HG03064 (cell line): ENCODE measurements around the gene FAM222A.

ENCODE experiments used
- ATAC-seq: cut with Tn5 transposase; IDR thresholded peaks from one replicate; pipeline ENCODE4 v1.9.1; 2021; ENCODE audit warnings: low read depth; ENCODE audit not compliant: unreplicated experiment

FAM222A gene

GRCh38 chr12:109735825-109736551, 22.4 kb downstream of the FAM222A start:
- ATAC-seq, result no peak

- no peak for ATAC-seq
Measured at GRCh38 chr12:109736552-109737108, 23.0 kb downstream of the FAM222A start.

GRCh38 chr12:109737126-109737525, 23.5 kb downstream of the FAM222A start:
- no peak for ATAC-seq

GRCh38 chr12:109737631-109738030, 24.0 kb downstream of the FAM222A start:
- no peak for ATAC-seq

- ATAC-seq, result no peak
Measured at GRCh38 chr12:109738209-109738608, 24.6 kb downstream of the FAM222A start.

- ATAC-seq, result no peak
Measured at GRCh38 chr12:109738878-109739665, 25.4 kb downstream of the FAM222A start.

- no peak for ATAC-seq
Measured at GRCh38 chr12:109739747-109740693, 26.4 kb downstream of the FAM222A start.

- ATAC-seq, result no peak
Measured at GRCh38 chr12:109740694-109741245, 27.1 kb downstream of the FAM222A start.

- ATAC-seq, result no peak
Measured at GRCh38 chr12:109741286-109741969, 27.8 kb downstream of the FAM222A start.

GRCh38 chr12:109741970-109742703, 28.5 kb downstream of the FAM222A start:
- no peak for ATAC-seq

- no peak for ATAC-seq
Measured at GRCh38 chr12:109743076-109743910, 29.7 kb downstream of the FAM222A start.

GRCh38 chr12:109744026-109744425, 30.4 kb downstream of the FAM222A start:
- no peak for ATAC-seq

- no peak for ATAC-seq
Measured at GRCh38 chr12:109744986-109745942, 31.6 kb downstream of the FAM222A start.

- ATAC-seq, result no peak
Measured at GRCh38 chr12:109752117-109753053, 38.8 kb downstream of the FAM222A start.

- no peak for ATAC-seq
Measured at GRCh38 chr12:109753054-109753401, 39.4 kb downstream of the FAM222A start.

GRCh38 chr12:109753959-109754358, 40.3 kb downstream of the FAM222A start:
- ATAC-seq, result no peak
